MM.1S (cell line): ENCODE data around the gene TSPAN33.

Experiments
- DNase-seq: peaks from one replicate; pipeline ENCODE4 v3.0.0-alpha.2; 2015
- H2AFZ ChIP-seq: fragments of 300-600 bp; sonication (generic); 2 replicates; pipeline ENCODE4 v1.6.0; 2016; ENCODE audit warnings: antibody characterized with exemption, low read length
- H3F3A ChIP-seq: fragments of 300-600 bp; sonication (generic); 2 replicates; pipeline ENCODE4 v1.6.1; 2016; ENCODE audit warnings: mild to moderate bottlenecking, antibody characterized with exemption, low read length, moderate library complexity, mixed read lengths; ENCODE audit not compliant: insufficient read depth
- H3K27ac ChIP-seq: fragments of 300-600 bp; sonication (generic); 2 replicates; pipeline ENCODE4 v1.5.1; 2016; ENCODE audit warnings: mild to moderate bottlenecking, low read length
- H3K27me3 ChIP-seq: fragments of 300-600 bp; sonication (generic); replicated peaks from 2 replicates; pipeline ENCODE4 v1.6.0; 2016; ENCODE audit warnings: low read length; ENCODE audit not compliant: insufficient read depth
- H3K36me3 ChIP-seq: fragments of 300-600 bp; sonication (generic); replicated peaks from 2 replicates; pipeline ENCODE4 v1.6.1; 2016; ENCODE audit warnings: mild to moderate bottlenecking, low read length, mixed read lengths; ENCODE audit not compliant: insufficient read depth
- H3K4me1 ChIP-seq: fragments of 300-600 bp; sonication (generic); 2 replicates; pipeline ENCODE4 v1.6.1; 2016; ENCODE audit warnings: low read length, mixed read lengths
- H3K4me2 ChIP-seq: fragments of 300-600 bp; sonication (generic); 2 replicates; pipeline ENCODE4 v1.6.0; 2016; ENCODE audit warnings: low read depth, low read length
- H3K4me3 ChIP-seq: fragments of 300-600 bp; sonication (generic); 2 replicates; pipeline ENCODE4 v1.5.1; 2016; ENCODE audit warnings: low read length, mixed read lengths
- H3K79me2 ChIP-seq: fragments of 300-600 bp; sonication (generic); 2 replicates; pipeline ENCODE4 v1.6.1; 2016; ENCODE audit warnings: mixed run types, low read length, mixed read lengths
- H3K9ac ChIP-seq: fragments of 300-600 bp; sonication (generic); 2 replicates; pipeline ENCODE4 v1.6.1; 2016; ENCODE audit warnings: low read length, mixed read lengths
- H3K9me2 ChIP-seq: fragments of 300-600 bp; sonication (generic); replicated peaks from 2 replicates; pipeline ENCODE4 v1.6.1; 2016; ENCODE audit warnings: mild to moderate bottlenecking, low read length, mixed read lengths; ENCODE audit not compliant: insufficient read depth
- H3K9me3 ChIP-seq: fragments of 300-600 bp; sonication (generic); replicated peaks from 2 replicates; pipeline ENCODE4 v1.6.1; 2016; ENCODE audit warnings: mild to moderate bottlenecking, low read length, mixed read lengths; ENCODE audit not compliant: insufficient read depth
- H4K20me1 ChIP-seq: fragments of 300-600 bp; sonication (generic); 2 replicates; pipeline ENCODE4 v1.6.1; 2016; ENCODE audit warnings: mild to moderate bottlenecking, low read length, moderate library complexity, mixed read lengths; ENCODE audit not compliant: insufficient read depth
- CTCF ChIP-seq: fragments of 300-600 bp; sonication (generic); IDR thresholded peaks from 2 replicates; pipeline ENCODE4 v1.5.1; 2016; ENCODE audit warnings: antibody characterized with exemption, low read length, mixed read lengths
- EZH2 ChIP-seq: fragments of 300-600 bp; sonication (generic); optimal IDR thresholded peaks from 2 replicates; pipeline ENCODE3; 2017; ENCODE audit warnings: low read depth, mild to moderate bottlenecking, antibody characterized with exemption, low read length, mixed read lengths
- EZH2phosphoT487 ChIP-seq: fragments of 300-600 bp; sonication (generic); IDR thresholded peaks from 2 replicates; pipeline ENCODE4 v1.6.1; 2018; ENCODE audit warnings: antibody characterized with exemption, low read length

The TSPAN33 gene

DNA sequence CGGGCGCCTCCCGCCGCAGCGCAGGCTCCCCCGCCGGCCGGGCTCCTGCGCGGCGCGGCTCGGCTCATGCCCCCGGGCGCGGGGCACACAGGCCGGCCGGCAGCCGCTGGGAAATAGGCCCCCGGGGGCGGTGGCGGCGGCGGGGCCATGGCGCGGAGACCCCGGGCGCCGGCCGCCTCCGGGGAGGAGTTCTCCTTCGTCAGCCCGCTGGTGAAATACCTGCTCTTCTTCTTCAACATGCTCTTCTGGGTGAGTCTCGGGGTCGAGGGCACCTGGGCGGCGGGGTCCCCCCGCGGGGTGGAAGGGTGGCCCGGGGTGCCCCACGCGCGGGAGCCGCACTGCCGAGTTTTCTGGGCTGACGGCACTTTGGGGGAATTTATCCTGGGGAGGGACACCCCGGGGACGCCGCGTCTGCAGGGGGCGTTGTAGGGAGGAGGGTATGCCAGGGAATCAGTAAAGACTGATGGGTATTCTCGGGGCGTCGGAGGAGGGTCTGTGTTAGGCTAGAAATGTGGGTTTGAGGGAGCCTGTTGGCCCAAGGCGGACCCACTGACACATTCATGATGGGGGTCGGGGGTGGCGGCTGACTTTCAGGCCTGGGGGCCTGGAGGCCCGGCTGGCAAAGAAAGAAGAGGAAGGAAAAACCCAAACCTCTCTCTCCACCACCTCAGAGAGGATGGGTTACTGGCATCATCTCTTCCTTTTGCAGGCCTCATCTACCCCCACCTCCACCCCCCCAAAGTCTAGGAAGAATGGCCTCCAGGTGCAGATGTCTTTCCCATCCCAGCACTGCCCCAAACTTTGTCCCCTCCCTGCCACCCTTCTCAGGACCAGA is 544 bp downstream of the TSPAN33 start:
- Histone ChIP-seq H3K27me3 (no peaks in the 10 kb centered on the region), H3K27ac (no peak overlapping the region), H3K9ac (peak overlapping the region; percentile 63)

GRCh38 chr7:129146237-129146979 is 1.9 kb downstream of the TSPAN33 start:
- TF ChIP-seq EZH2phosphoT487, result no peak
- no peak for TF ChIP-seq CTCF
- TF ChIP-seq EZH2, result no peak
- H3K4me3 ChIP-seq, result no peak overlapping the region
- no peaks in the 10 kb centered on the region for H3K36me3 ChIP-seq
- no peak overlapping the region for H2AFZ ChIP-seq
- H3K9me2 ChIP-seq, result no peaks in the 10 kb centered on the region
- no peak overlapping the region for H3K27ac ChIP-seq
- H3F3A ChIP-seq, result no peaks in the 10 kb centered on the region
- no peak for DNase-seq
- H3K79me2 ChIP-seq, result peaks cover 33% of the 10 kb centered on the region
- H3K9ac ChIP-seq, result no peak overlapping the region
- H3K9me3 ChIP-seq, result no peaks in the 10 kb centered on the region
- H3K4me2 ChIP-seq, result peak overlapping the region; percentile 91; the same call in 1 of the 2 replicates
- no peaks in the 10 kb centered on the region for H4K20me1 ChIP-seq
- H3K27me3 ChIP-seq, result no peaks in the 10 kb centered on the region
- H3K4me1 ChIP-seq, result peaks cover 10% of the 10 kb centered on the region; the same call in 1 of the 2 replicates

More for the DNA sequence above, 544 bp downstream of the TSPAN33 start:
- H3K4me2 ChIP-seq, result peak overlapping the region; percentile 91
- H2AFZ ChIP-seq, result peak overlapping the region; percentile 86
- peaks cover 10% of the 10 kb centered on the region; the same call in 1 of the 2 replicates for H3K4me1 ChIP-seq
- no peaks in the 10 kb centered on the region for H3K9me2 ChIP-seq
- no peaks in the 10 kb centered on the region for H3K36me3 ChIP-seq
- no peak for DNase-seq
- H3K4me3 ChIP-seq, result peak overlapping the region; percentile 86
- H3F3A ChIP-seq, result no peaks in the 10 kb centered on the region
- H4K20me1 ChIP-seq, result no peaks in the 10 kb centered on the region
- H3K9me3 ChIP-seq, result no peaks in the 10 kb centered on the region
- H3K79me2 ChIP-seq, result peaks cover 33% of the 10 kb centered on the region
- TF ChIP-seq CTCF (peak; percentile 70), EZH2 (no peak), EZH2phosphoT487 (no peak)

GRCh38 chr7:129147731-129148130 is 3.2 kb downstream of the TSPAN33 start:
- no peak overlapping the region for H3K27ac ChIP-seq
- no peaks in the 10 kb centered on the region for H3K27me3 ChIP-seq
- no peaks in the 10 kb centered on the region for H4K20me1 ChIP-seq
- H3K4me1 ChIP-seq, result peaks cover 10% of the 10 kb centered on the region; the same call in 1 of the 2 replicates
- no peak for TF ChIP-seq EZH2
- no peak for TF ChIP-seq EZH2phosphoT487
- no peak for TF ChIP-seq CTCF
- no peak for DNase-seq
- H3F3A ChIP-seq, result no peaks in the 10 kb centered on the region
- H3K4me3 ChIP-seq, result no peak overlapping the region
- H3K79me2 ChIP-seq, result peaks cover 33% of the 10 kb centered on the region
- H3K9me2 ChIP-seq, result no peaks in the 10 kb centered on the region
- no peak overlapping the region for H2AFZ ChIP-seq
- H3K9me3 ChIP-seq, result no peaks in the 10 kb centered on the region
- H3K4me2 ChIP-seq, result no peak overlapping the region
- H3K9ac ChIP-seq, result no peak overlapping the region
- H3K36me3 ChIP-seq, result no peaks in the 10 kb centered on the region
